GM12891 (cell line): ENCODE data around the gene TRAPPC2B.
"Not testable (repeated sequence)": the region's sequence is repeated elsewhere in the genome, so short reads cannot be mapped to it uniquely, and the experiment has no call there.

Experiments
- DNase-seq: peaks from one replicate; pipeline ENCODE4 v3.0.0; 2011; ENCODE audit warnings: low spot score; ENCODE audit not compliant: insufficient read length
- FAIRE-seq: peaks from 2 replicates; lab custom pipeline; 2011; peaks lifted over from hg19 to GRCh38; lab: Jason Lieb, UNC
- PAX5 ChIP-seq: IDR thresholded peaks from 2 replicates; pipeline ENCODE4 v1.6.1; 2011; ENCODE audit warnings: low read length, moderate library complexity, mild to moderate bottlenecking; ENCODE audit not compliant: insufficient read depth, severe bottlenecking
- POLR2A ChIP-seq: IDR thresholded peaks from 2 replicates; pipeline ENCODE4 v1.6.1; 2011; ENCODE audit warnings: low read depth, low read length, control low read depth
- POLR2AphosphoS5 ChIP-seq: IDR thresholded peaks from 2 replicates; pipeline ENCODE4 v1.6.1; 2011; ENCODE audit warnings: low read depth, low read length, control low read depth
- POU2F2 ChIP-seq: IDR thresholded peaks from 2 replicates; pipeline ENCODE4 v1.6.1; 2011; ENCODE audit warnings: low read depth, mild to moderate bottlenecking, control low read depth, low read length, moderate library complexity
- SPI1 ChIP-seq: IDR thresholded peaks from 2 replicates; pipeline ENCODE4 v1.6.1; 2011; ENCODE audit warnings: low read depth, low read length, control low read depth
- TAF1 ChIP-seq: IDR thresholded peaks from 2 replicates; pipeline ENCODE4 v1.6.1; 2011; ENCODE audit warnings: low read depth, low read length, control low read depth

TRAPPC2B gene

DNA sequence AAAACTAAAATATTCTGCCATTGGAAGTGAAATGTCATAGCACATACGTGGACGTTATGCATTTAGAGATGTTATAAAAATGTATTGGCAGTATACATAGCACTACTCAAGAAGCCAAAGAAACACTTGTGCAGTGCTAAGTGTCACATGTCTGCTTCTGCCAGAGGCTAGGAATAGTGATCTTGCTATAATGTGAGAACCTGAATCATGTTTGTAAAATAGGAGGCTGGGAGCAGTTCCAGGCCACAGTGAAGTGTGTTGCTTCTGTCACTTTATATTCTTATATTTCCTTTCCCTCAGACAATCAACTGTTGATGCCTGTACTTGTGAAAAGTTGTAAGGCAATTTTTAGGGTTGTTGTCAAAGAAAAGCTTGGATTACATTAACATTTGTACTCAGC is 3.4 kb downstream of the TRAPPC2B start:
- TF ChIP-seq SPI1 (no peak), POLR2AphosphoS5 (no peak), PAX5 (no peak), TAF1 (no peak), POU2F2 (no peak), POLR2A (no peak)
- no peak for DNase-seq
- FAIRE-seq: no peak

DNA sequence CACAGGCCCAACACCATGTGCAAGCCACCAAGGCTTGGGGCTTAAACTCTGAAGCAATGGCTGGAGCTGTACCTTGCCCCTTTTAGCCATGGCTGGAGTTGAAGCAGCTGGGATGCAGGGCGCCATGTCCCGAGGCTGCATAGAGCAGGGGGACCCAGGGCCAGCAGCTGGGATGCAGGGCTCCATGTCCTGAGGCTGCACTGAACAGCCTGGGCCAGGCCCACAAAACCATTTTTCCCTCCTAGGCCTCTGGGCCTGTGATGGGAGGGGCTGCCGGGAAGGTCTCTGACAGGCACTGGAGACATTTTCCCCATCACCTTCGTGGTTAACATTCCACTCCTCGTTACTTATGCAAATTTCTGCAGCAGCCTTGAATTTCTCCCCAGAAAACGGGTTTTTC is 10.8 kb downstream of the TRAPPC2B start:
- FAIRE-seq: no peak
- TF ChIP-seq SPI1 (no peak), POU2F2 (no peak), TAF1 (no peak), POLR2A (no peak), POLR2AphosphoS5 (no peak), PAX5 (no peak)

DNA sequence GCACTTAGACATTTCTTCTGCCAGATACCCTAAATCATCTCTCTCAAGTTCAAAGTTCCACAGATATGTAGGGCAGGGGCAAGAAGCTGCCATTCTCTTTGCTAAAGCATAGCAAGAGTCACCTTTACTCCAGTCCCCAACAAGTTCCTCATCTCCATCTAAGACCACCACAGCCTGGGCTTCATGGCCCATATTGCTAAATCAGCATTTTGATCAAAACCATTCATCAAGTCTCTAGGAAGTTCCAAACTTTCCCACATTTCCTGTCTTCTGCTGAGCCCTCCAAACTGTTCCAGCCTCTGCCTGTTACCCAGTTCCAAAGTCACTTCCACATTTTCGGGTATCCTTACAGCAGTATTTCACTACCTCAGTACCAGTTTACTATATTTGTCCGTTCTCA is 11.3 kb downstream of the TRAPPC2B start:
- not testable (repeated sequence) for FAIRE-seq, DNase-seq

More for the DNA sequence above, 10.8 kb downstream of the TRAPPC2B start:
- no peak for DNase-seq

DNA sequence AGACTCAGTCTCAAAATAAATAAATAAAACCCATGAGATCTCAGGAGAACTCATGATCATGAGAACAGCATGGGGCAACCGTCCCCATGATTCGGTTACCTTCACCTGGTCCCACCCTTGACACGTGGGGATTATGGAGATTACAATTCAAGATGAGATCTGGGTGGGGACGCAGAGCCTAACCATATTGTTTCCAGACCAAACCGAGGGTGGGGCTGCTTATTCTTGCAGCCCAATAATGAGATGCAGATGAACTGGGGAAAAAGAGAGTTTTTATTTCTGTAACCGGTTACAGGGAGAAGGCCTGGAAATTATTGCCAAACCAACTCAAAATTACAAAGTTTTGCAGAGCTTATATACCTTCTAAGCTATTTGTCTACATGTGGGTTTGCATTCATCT is 12.8 kb downstream of the TRAPPC2B start:
- TF ChIP-seq POLR2A (no peak), SPI1 (no peak), TAF1 (no peak), POU2F2 (no peak), POLR2AphosphoS5 (no peak), PAX5 (no peak)
- FAIRE-seq (no peak), DNase-seq (no peak)

DNA sequence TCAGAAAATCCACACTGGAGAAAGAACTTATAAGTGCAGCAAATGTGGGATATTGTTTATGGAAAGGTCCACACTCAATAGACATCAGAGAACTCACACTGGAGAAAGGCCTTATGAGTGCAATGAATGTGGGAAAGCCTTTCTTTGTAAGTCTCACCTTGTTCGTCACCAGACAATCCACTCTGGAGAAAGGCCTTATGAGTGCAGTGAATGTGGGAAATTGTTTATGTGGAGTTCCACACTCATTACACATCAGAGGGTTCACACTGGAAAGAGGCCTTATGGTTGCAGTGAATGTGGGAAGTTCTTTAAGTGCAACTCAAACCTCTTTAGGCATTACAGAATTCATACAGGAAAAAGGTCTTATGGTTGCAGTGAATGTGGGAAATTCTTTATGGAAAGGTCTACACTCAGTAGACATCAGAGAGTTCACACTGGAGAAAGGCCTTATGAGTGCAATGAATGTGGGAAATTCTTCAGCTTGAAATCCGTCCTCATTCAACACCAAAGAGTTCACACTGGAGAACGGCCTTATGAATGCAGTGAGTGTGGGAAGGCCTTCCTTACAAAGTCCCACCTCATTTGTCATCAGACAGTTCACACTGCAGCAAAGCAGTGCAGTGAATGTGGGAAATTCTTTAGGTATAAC is 14.3 kb downstream of the TRAPPC2B start:
- FAIRE-seq (peak; percentile 67), DNase-seq (no peak)
- TF ChIP-seq SPI1: no peak
- no peak for TF ChIP-seq POLR2AphosphoS5
- no peak for TF ChIP-seq POU2F2
- TF ChIP-seq PAX5: no peak
- TF ChIP-seq POLR2A: no peak
- TF ChIP-seq TAF1: no peak

DNA sequence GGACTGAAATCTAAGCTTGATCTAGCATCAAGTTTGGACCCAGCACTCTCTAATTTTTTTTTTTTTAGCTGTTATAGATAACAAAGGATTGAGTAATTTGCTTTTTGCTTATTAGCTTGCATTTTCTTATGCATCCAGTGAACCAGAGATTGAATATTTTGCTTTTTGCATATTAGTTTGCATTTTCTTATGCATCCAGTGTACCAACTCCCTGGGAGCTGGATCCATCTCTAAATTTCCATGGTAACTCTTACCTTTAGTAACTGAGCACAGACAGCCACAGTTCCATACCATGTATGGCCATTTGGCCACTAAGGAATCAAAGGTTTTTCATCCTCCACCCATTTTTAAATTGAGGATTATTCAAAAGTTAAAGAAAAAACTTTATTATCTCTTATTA is 17.6 kb downstream of the TRAPPC2B start:
- DNase-seq (no peak), FAIRE-seq (no peak)

DNA sequence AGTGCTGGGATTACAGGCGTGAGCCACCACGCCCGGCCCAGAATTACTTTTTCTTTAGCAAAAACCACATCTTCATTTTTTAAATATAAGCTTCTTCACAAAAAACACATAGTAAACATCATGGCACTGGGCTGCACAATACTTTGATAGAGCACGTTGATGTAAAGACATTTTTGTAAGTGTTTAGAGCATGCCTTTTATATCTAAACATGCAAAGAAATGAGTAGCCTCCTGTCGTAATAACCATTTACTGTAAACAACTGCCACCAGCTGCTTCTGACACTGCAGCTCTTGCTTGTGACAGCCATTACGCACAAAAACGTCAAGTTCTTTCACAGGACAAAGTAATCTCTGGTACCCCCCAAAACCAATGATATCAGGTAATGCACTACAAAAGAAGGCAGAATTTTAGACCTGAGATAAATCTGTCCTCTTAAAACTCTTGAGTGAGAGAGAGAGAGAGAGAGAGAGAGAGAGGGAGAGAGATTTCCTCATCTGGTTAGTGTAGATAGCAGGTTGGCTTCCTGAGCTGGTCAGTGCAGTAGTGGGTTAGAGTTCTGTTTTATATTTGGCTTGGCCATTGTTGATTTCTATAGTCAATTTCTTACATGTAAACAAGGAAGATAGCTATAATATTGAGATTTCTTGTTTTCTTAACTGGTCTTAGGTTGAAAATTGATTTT is 19.6 kb downstream of the TRAPPC2B start:
- TF ChIP-seq TAF1 (no peak), POLR2A (no peak), SPI1 (no peak), POLR2AphosphoS5 (no peak), PAX5 (no peak)
- no peak for DNase-seq
- no peak for FAIRE-seq

More for the DNA sequence above, 17.6 kb downstream of the TRAPPC2B start:
- no peak for TF ChIP-seq SPI1
- no peak for TF ChIP-seq TAF1
- TF ChIP-seq POLR2AphosphoS5: no peak
- TF ChIP-seq PAX5: no peak
- TF ChIP-seq POU2F2: no peak
- no peak for TF ChIP-seq POLR2A

DNA sequence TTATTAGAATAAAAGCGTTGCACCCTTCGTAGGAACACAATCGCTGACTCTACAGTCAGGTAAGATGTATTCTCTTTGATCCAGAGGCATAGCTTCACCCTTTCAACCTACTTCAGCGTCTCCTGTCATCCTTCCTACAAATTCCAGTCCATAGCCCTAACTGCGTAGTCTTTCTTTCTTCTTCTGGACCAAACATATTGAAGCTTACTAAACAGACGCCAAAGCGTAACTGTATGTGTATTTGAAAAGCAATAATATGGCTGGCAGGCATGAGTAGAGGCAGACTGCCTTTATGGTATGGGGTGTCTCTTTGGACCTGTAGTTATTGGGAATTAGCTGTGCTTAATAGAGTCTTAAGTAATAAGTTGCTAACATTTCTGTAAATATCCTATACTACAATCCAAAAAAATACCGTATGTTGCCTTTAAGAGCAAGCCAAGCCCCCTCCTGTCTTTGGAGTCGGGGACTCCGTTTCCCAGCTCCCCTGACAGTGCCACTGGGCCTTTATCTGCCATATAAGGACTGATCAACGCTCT is 25.9 kb downstream of the TRAPPC2B start:
- no peak for DNase-seq
- TF ChIP-seq POU2F2 (no peak), SPI1 (no peak), POLR2A (no peak; the same call in 1 of the 2 replicates), PAX5 (no peak), POLR2AphosphoS5 (no peak)
- no peak for FAIRE-seq

DNA sequence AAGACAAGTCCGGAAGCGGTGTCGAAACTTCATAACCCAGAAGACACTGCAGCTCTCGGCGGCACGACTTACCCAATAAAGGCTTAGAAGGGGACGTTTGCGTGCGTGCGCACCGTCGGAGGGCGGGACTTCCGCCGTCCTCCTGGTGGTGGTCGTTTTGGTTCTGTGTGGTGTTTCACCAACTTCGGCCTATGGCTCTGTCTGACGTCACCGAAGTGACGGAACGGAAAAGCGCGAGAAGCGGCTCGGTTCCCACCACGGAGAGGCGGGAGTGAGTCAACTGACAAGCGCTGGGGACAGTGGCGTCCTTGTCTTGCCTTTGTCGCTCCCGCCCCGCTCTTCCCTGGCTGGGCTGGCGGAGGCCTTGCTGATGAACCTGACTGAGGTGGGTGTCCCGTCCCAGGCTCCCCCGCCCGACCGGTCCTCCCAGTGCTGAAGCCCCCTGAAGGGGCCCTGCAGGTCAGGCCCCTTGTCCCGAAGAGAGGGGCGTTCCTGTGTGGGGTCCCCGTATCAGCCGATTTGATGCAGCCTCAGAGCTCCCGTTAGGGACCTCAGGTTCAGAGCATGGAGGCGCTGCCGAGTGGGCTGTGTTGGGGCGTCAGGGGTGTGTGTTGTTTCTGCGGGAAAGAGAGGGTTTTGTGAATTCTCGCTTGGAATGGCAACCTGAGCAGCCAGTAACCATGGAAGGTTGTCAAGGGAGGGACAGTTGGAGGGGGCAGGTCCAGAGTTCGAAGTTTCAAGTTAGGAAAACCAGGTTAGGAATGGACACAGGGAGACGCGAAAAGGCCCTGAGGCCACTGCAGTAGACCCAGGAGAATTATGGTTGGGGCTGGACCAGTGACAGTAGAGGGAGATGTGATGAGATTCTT is 26.6 kb downstream of the TRAPPC2B start, which contains the start of gene ZNF548:
TSS of gene ZNF548 (plus strand) at position 125 of the 869 bp plus-strand sequence. CDS start at position 371, 246 bp downstream.
- FAIRE-seq (peak; percentile 99), DNase-seq (peak; percentile 73)
- TF ChIP-seq TAF1: peak; percentile 50; the same call in 1 of the 2 replicates
- TF ChIP-seq SPI1: no peak
- 0 out of 2 replicates have a peak, but pooled peaks have one; percentile 51 for TF ChIP-seq POLR2AphosphoS5

DNA sequence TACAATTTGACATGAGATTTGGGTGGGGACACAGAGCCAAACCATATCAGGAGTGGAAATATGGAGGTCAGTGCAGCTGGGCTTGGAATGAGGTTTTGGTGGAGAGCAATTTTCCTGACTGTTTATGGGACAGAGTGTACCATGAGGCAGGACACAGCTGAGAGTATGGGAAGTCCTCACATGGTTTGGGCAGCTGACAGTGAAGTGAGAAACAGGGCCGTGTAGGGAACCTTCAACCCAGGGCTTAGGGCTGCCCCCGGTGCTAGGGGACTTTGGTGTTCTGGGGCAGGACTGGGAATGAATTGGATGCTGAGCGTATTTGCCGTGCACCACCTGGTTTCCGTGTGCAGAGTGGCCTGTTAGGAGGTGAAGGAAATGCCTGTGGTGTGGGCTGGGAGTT is 32.4 kb downstream of the TRAPPC2B start:
- TF ChIP-seq SPI1 (no peak), POLR2A (no peak), POLR2AphosphoS5 (no peak), PAX5 (no peak), POU2F2 (no peak), TAF1 (no peak)
- no peak for DNase-seq
- no peak for FAIRE-seq

DNA sequence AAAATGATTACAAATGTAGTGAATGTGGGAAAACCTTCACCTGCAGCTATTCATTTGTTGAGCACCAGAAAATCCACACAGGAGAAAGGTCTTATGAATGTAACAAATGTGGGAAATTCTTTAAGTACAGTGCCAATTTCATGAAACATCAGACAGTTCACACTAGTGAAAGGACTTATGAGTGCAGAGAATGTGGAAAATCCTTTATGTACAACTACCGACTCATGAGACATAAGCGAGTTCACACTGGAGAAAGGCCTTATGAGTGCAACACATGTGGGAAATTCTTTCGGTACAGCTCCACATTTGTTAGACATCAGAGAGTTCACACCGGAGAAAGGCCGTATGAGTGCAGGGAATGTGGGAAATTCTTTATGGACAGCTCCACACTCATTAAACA is 35.5 kb downstream of the TRAPPC2B start:
- DNase-seq (no peak), FAIRE-seq (no peak)
- TF ChIP-seq TAF1 (no peak), SPI1 (no peak), POLR2A (no peak)
